Vagina (tissue), 2 donors: ENCODE measurements around the gene HIPK2. TPM values are rescaled to one million over a fixed set of nuclear protein-coding genes. Genes with fewer than 3 reads are reported as not detected.

Experiments used
- DNase-seq, 2 donors: peaks; one replicate each; pipeline ENCODE4 v3.0.0-alpha.2; 2017; ENCODE audit errors: extremely low spot score in 2 of 2
- H3K27ac ChIP-seq: fragments of 200-600 bp; sonication (generic); one replicate; pipeline ENCODE4 v1.5.1; 2019
- H3K27me3 ChIP-seq: fragments of 200-600 bp; sonication (generic); one replicate; pipeline ENCODE4 v1.5.1; 2019
- H3K36me3 ChIP-seq, 2 donors: fragments of 200-600 bp; sonication (generic); one replicate each; pipeline ENCODE4 v1.5.1; 2017 to 2019
- H3K4me1 ChIP-seq: fragments of 200-600 bp; sonication (generic); one replicate; pipeline ENCODE4 v1.5.1; 2019
- H3K4me3 ChIP-seq, 2 donors: fragments of 200-600 bp; sonication (generic); 1 replicate in 1 of 2; 2 replicates in 1 of 2; pipeline ENCODE4 v1.5.1; 2016 to 2019
- H3K9me3 ChIP-seq: fragments of 200-600 bp; sonication (generic); one replicate; pipeline ENCODE4 v1.5.1; 2019
- POLR2A ChIP-seq, 2 donors: fragments of 450-650 bp; IDR thresholded peaks; one replicate each; pipeline ENCODE4 v1.6.1; 2017; ENCODE audit warnings: antibody characterized with exemption in 2 of 2, mild to moderate bottlenecking in 2 of 2, moderate library complexity in 2 of 2
- POLR2AphosphoS5 ChIP-seq, 2 donors: sonication (generic); formaldehyde crosslinking; IDR thresholded peaks; one replicate each; pipeline ENCODE4 v1.9.0; 2017; ENCODE audit warnings: antibody characterized with exemption in 2 of 2, mild to moderate bottlenecking in 2 of 2, low read depth in 1 of 2; ENCODE audit not compliant: insufficient read depth in 1 of 2
- intact Hi-C: fragments of 100-400 bp; cut with DNase I; formaldehyde crosslinking; loops from one replicate; pipeline ENCODE4 v1.15.1; 2023
- total RNA-seq: library from RNA; depleted of rRNA; stranded (reverse); fragments of >200 nt; gene quantifications from one replicate; pipeline ENCODE4 v1.2.3, GENCODE V29; 2016
- TF ChIP-seq, protein P1 (sequence below), 3 experiments: fragments of 450-650 bp in 2 of 3; fragments of 200-600 bp in 1 of 3; sonication (generic) in 1 of 3; IDR thresholded peaks; one replicate each; pipeline ENCODE4 v1.5.1; 2017 to 2019; ENCODE audit warnings: antibody characterized with exemption in 3 of 3, mild to moderate bottlenecking in 2 of 3, moderate library complexity in 2 of 3

Gene HIPK2
- total RNA-seq, 1 donor from 2014 or later = 21.9 TPM

DNA sequence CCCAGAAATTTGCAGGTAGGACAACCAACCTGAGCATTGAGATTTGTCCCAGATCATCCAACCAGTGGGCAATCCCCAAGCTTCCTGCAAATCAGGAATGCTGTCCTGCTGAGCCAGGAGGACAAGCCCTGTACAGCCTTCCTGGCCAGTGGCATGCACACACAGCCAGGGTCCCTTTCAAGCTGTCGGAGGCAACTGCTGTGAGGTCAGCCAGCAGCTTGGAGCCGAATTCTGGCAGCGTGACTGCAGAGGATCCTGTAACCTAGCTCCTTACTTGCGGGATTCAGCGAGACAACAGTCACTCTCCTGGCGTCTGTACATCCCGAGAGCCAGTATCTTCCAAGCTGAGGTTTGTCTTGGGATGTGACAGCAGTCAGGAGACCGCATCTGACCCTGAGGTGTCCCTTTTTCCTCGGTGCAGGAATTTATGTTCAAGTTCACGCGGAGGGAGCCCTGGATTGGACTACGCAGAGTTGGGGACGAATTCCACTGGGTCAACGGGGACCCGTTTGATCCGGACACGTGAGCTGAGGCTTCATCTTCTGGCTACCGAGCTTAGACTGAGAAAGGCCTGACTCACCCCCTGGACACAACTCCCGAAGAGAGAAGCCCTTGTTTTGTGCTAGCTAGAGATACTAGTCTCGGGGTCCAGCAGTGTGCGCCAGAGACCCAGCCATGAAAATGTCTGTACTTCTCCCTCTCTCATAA, 236.0 kb downstream of the HIPK2 start:
- H3K36me3 ChIP-seq = no peaks in the 10 kb centered on the region
- no peak overlapping the region for H3K27ac ChIP-seq
- H3K4me1 ChIP-seq = no peaks in the 10 kb centered on the region
- H3K4me3 ChIP-seq = no peak overlapping the region
- no peaks in the 10 kb centered on the region for H3K9me3 ChIP-seq
- no peaks in the 10 kb centered on the region for H3K27me3 ChIP-seq
- no peak for DNase-seq
- TF ChIP-seq POLR2A (IDR thresholded peaks at IDR 0.05) (no peak), POLR2AphosphoS5 (IDR thresholded peaks at IDR 0.05; ENCODE audit: insufficient read depth in 1 of 2, low read depth in 1 of 2) (no peak)
- TF ChIP-seq, protein P1, sequence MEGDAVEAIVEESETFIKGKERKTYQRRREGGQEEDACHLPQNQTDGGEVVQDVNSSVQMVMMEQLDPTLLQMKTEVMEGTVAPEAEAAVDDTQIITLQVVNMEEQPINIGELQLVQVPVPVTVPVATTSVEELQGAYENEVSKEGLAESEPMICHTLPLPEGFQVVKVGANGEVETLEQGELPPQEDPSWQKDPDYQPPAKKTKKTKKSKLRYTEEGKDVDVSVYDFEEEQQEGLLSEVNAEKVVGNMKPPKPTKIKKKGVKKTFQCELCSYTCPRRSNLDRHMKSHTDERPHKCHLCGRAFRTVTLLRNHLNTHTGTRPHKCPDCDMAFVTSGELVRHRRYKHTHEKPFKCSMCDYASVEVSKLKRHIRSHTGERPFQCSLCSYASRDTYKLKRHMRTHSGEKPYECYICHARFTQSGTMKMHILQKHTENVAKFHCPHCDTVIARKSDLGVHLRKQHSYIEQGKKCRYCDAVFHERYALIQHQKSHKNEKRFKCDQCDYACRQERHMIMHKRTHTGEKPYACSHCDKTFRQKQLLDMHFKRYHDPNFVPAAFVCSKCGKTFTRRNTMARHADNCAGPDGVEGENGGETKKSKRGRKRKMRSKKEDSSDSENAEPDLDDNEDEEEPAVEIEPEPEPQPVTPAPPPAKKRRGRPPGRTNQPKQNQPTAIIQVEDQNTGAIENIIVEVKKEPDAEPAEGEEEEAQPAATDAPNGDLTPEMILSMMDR (IDR thresholded peaks at IDR 0.05) = no peak
- intact Hi-C loops = no loop called here

DNA sequence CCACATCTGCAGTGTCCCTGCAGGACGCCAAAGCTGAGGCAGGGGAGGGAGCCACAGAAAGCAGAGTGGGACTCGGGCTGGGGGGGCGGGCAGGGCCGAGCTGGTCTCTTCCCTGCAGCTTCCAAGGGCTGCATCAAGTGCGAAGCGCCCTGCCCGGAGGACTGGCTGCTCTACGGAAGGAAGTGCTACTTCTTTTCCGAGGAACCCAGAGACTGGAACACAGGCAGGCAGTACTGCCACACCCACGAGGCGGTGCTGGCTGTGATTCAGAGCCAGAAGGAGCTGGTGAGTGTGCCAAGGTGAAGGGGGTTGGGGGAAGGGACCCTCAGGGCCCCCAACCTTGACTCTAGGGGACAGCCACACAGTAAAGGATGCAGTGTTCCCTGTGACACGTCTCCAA, 237.6 kb downstream of the HIPK2 start:
- Histone ChIP-seq H3K36me3 (no peaks in the 10 kb centered on the region), H3K4me3 (no peak overlapping the region), H3K27me3 (no peaks in the 10 kb centered on the region), H3K27ac (no peak overlapping the region), H3K9me3 (no peaks in the 10 kb centered on the region), H3K4me1 (no peaks in the 10 kb centered on the region)
- TF ChIP-seq, protein P1 (IDR thresholded peaks at IDR 0.05) = no peak
- TF ChIP-seq POLR2AphosphoS5 (IDR thresholded peaks at IDR 0.05; ENCODE audit: insufficient read depth in 1 of 2, low read depth in 1 of 2) (no peak), POLR2A (IDR thresholded peaks at IDR 0.05) (no peak)
- DNase-seq = no peak
- intact Hi-C loops = no loop called here

DNA sequence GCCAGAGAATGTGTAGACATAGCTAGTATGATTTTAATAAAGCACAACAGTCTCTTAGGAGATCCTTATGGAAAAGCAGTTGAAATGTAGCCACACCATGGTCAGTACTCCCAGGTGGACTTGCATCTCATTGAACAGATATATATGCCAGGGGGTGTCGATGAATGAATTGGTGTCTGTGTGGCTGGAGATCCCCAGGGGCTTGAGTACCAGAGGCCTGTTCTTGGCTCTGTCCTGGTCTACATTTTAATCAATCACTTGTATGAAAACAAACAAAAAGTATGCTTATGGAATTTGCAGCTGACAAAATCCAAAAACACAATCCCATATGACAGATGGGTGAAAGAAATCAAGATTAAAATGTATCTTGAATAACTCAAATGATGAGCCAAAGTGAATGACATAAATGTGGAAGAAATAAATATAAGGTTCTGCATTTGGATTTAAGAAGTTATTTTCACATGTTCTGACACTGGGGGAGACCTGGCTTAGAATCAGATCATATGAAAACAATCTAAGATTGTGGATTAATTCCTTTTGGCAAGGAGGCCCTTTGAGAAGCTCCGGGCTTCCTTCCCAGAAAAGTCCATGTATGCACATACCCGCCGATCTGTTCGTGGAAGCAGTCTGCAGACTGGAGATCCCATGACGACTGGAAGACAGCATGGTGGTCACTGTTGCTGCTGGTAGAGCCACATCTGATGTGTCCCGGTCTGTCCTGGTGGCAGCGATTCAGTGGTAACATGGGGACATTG, 238.7 kb downstream of the HIPK2 start:
- DNase-seq = no peak
- Histone ChIP-seq H3K27me3 (no peaks in the 10 kb centered on the region), H3K36me3 (no peaks in the 10 kb centered on the region), H3K4me1 (no peaks in the 10 kb centered on the region), H3K27ac (no peak overlapping the region), H3K9me3 (no peaks in the 10 kb centered on the region), H3K4me3 (no peak overlapping the region)
- intact Hi-C loops = no loop called here
- TF ChIP-seq POLR2AphosphoS5 (IDR thresholded peaks at IDR 0.05; ENCODE audit: insufficient read depth in 1 of 2, low read depth in 1 of 2) (no peak), POLR2A (IDR thresholded peaks at IDR 0.05) (no peak)
- TF ChIP-seq, protein P1 (IDR thresholded peaks at IDR 0.05) = no peak

DNA sequence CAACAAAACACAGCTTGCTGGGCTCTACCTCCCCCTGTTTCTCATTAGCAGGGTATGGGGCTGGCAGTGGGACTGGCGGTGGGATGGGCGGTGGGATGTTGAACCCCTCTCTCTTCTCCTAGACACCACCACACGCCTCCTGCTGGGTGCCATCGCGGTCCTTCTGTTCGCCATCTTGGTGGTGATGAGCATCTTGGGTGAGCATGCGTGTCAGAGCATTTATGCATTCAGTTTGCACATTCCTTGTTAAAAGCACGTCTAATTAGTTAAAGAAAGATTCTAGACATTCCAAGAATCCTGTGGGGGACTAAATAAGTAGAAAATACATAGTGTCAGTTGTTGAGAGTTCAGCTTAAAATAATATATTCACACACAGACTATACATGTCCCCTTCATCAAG, 241.6 kb downstream of the HIPK2 start:
- no peaks in the 10 kb centered on the region for H3K4me1 ChIP-seq
- TF ChIP-seq POLR2AphosphoS5 (IDR thresholded peaks at IDR 0.05; ENCODE audit: insufficient read depth in 1 of 2, low read depth in 1 of 2) = no peak
- TF ChIP-seq, protein P1 (IDR thresholded peaks at IDR 0.05) = no peak
- TF ChIP-seq POLR2A (IDR thresholded peaks at IDR 0.05) = no peak
- H3K27me3 ChIP-seq = no peaks in the 10 kb centered on the region
- intact Hi-C loops = no loop called here
- no peak for DNase-seq
- no peak overlapping the region for H3K27ac ChIP-seq
- no peaks in the 10 kb centered on the region for H3K9me3 ChIP-seq
- no peaks in the 10 kb centered on the region for H3K36me3 ChIP-seq
- H3K4me3 ChIP-seq = no peak overlapping the region
